K562 (cell line): ENCODE data around the gene PRTFDC1. TPM values are rescaled to one million over a fixed set of nuclear protein-coding genes. Genes with fewer than 3 reads are reported as not detected.

Source experiments
- CHCHD3 ChIP-seq: fragments of 250-450 bp; sonication (Bioruptor Pico); IDR thresholded peaks from 2 replicates; pipeline ENCODE4 v2.1.2; 2022; ENCODE audit warnings: mild to moderate bottlenecking
- DLX4 ChIP-seq: fragments of 250-450 bp; sonication (Bioruptor Pico); IDR thresholded peaks from 2 replicates; pipeline ENCODE4 v1.6.1; 2021; ENCODE audit warnings: mild to moderate bottlenecking
- DPF2 ChIP-seq: fragments of 450-650 bp; IDR thresholded peaks from 2 replicates; pipeline ENCODE4 v1.6.1; 2016
- FUS ChIP-seq: fragments of 200-400 bp; formaldehyde crosslinking; optimal IDR thresholded peaks from 2 replicates; pipeline ENCODE3; 2017; ENCODE audit warnings: low read depth, low read length
- GABPB2 ChIP-seq: fragments of 250-450 bp; sonication (Bioruptor Pico); conservative IDR thresholded peaks from 2 replicates; pipeline ENCODE4 v1.5.1; 2021; ENCODE audit warnings: mild to moderate bottlenecking
- GMEB1 ChIP-seq: fragments of 250-450 bp; sonication (Bioruptor Pico); IDR thresholded peaks from 2 replicates; pipeline ENCODE4 v1.4.0; 2020; ENCODE audit warnings: mild to moderate bottlenecking
- ID3 ChIP-seq, 2 experiments: fragments of 250-450 bp in 1 of 2; fragments of 450-650 bp in 1 of 2; sonication (Bioruptor Pico) in 1 of 2; IDR thresholded peaks; 2 replicates each; pipeline versions ENCODE4 v1.6.1 to v1.8.0; 2016 to 2021; ENCODE audit warnings: mild to moderate bottlenecking in 2 of 2, moderate library complexity in 2 of 2, missing compliant biosample characterization in 1 of 2, missing genetic modification characterization in 1 of 2
- KLF6 ChIP-seq: fragments of 250-450 bp; sonication (Bioruptor Pico); IDR thresholded peaks from 2 replicates; pipeline ENCODE4 v1.4.0; 2020; ENCODE audit warnings: mild to moderate bottlenecking, moderate library complexity, borderline replicate concordance
- MAZ ChIP-seq, 2 experiments: fragments of 450-650 bp in 1 of 2; sonication (generic) in 1 of 2; formaldehyde crosslinking; IDR thresholded peaks in 1 of 2; conservative IDR thresholded peaks in 1 of 2; 2 replicates each; pipeline versions ENCODE4 v1.4.0 to v1.5.0; 2020; ENCODE audit warnings: mild to moderate bottlenecking in 1 of 2, missing genetic modification reagents in 1 of 2
- REST ChIP-seq, 2 experiments: fragments of 450-650 bp; formaldehyde crosslinking in 1 of 2; IDR thresholded peaks; 2 replicates each; pipeline versions ENCODE4 v1.4.0 to v1.6.1; 2014 to 2020; ENCODE audit warnings: mild to moderate bottlenecking in 2 of 2, borderline replicate concordance in 1 of 2, low read depth in 1 of 2
- SOX6 ChIP-seq: fragments of 450-650 bp; IDR thresholded peaks from 2 replicates; pipeline ENCODE4 v1.6.1; 2014; ENCODE audit warnings: mild to moderate bottlenecking
- ZFP1 ChIP-seq: fragments of 450-650 bp; formaldehyde crosslinking; IDR thresholded peaks from 2 replicates; pipeline ENCODE4 v1.4.0; 2020; ENCODE audit warnings: mild to moderate bottlenecking, mixed read lengths
- ZNF197 ChIP-seq: fragments of 200-800 bp; sonication (Bioruptor generic); IDR thresholded peaks from 2 replicates; pipeline ENCODE4 v1.6.1; 2016; ENCODE audit warnings: low read depth, missing genetic modification characterization, missing compliant biosample characterization
- ZNF696 ChIP-seq: fragments of 250-450 bp; sonication (Bioruptor Pico); conservative IDR thresholded peaks from 2 replicates; pipeline ENCODE4 v1.4.0; 2020; ENCODE audit warnings: mild to moderate bottlenecking, moderate library complexity
- polyA plus RNA-seq, 8 experiments: library from polyadenylated mRNA; depleted of rRNA in 4 of 8; stranded (reverse) in 5 of 8; unstranded in 3 of 8; fragments of >200 nt; fragmentation: Nextera tagmentation in 2 of 8; fragmentation: Illumina TruSeq in 1 of 8; extraction: Ambion mirVana in 2 of 8; extraction: Trizol in 1 of 8; gene quantifications; 2 replicates each; pipeline versions ENCODE4 v1.2.1 to v1.2.3, GENCODE V29; 2011 to 2014; ENCODE audit warnings: inconsistent platforms in 1 of 8, missing spikeins in 1 of 8
- total RNA-seq, 7 experiments: library from RNA; depleted of rRNA in 6 of 7; stranded (reverse); fragments of >200 nt in 6 of 7; fragmentation: Illumina TruSeq in 2 of 7; extraction: Trizol in 2 of 7; gene quantifications; 2 replicates each; pipeline versions ENCODE4 v1.2.1 to v1.2.3, GENCODE V29; 2011 to 2021; ENCODE audit warnings: low replicate concordance in 1 of 7

Gene PRTFDC1
- total and polyA plus RNA-seq, 9 of the 15 experiments (the other 6 are each of a cell fraction or from before 2014, with no cell fraction given), result 7.0 to 27.6 (median 10.0) TPM

GRCh38 chr10:24920907-24921881 is 31.2 kb downstream of the PRTFDC1 start (continued):
- TF ChIP-seq REST (IDR thresholded peaks at IDR 0.05; ENCODE audit: borderline replicate concordance), result 0 out of 2 replicates have a peak, but pooled peaks have one; percentile 36
- TF ChIP-seq REST (CRISPR knock-in tag; IDR thresholded peaks at IDR 0.05; ENCODE audit: low read depth), result no peak
- TF ChIP-seq GABPB2 (CRISPR knock-in tag), result no peak
- no peak for TF ChIP-seq ZNF696 (CRISPR knock-in tag)
- TF ChIP-seq DLX4 (CRISPR knock-in tag), result no peak
- no peak for TF ChIP-seq ZFP1
- peak; percentile 75; the same call in 1 of the 2 replicates for TF ChIP-seq ZNF197 (CRISPR knock-in tag)
- no peak for TF ChIP-seq CHCHD3 (CRISPR knock-in tag)
- peak; percentile 68 to 70; a peak in 3 of 4 replicates for TF ChIP-seq MAZ (CRISPR knock-in tag; conservative IDR thresholded peaks at IDR 0.05 in 1 of 2, IDR thresholded peaks at IDR 0.05 in 1 of 2)
- TF ChIP-seq ID3 (CRISPR knock-in tag; IDR thresholded peaks at IDR 0.05), result no peak
- peak; percentile 83 for TF ChIP-seq ID3 (tag; IDR thresholded peaks at IDR 0.05)
- peak; percentile 93 for TF ChIP-seq DPF2
- no peak for TF ChIP-seq FUS
- TF ChIP-seq SOX6, result peak; percentile 79
- no peak for TF ChIP-seq KLF6 (CRISPR knock-in tag)
- TF ChIP-seq GMEB1 (CRISPR knock-in tag), result 0 out of 2 replicates have a peak, but pooled peaks have one; percentile 13
